ENCODE results near the gene CACFD1.

CACFD1 gene

GRCh38 chr9:133520121-133520835 lies 60.5 kb downstream of the CACFD1 start:
- no peak overlapping the region for H3K4me3 ChIP-seq (ENCODE audit: low read depth, low read length)
- TF ChIP-seq CTCF (IDR thresholded peaks at IDR 0.05; ENCODE audit: low read depth, low read length), result no peak

Data from WI38 (cell line).